Measurements from ENCODE around the gene PXMP2.

Gene PXMP2

DNA sequence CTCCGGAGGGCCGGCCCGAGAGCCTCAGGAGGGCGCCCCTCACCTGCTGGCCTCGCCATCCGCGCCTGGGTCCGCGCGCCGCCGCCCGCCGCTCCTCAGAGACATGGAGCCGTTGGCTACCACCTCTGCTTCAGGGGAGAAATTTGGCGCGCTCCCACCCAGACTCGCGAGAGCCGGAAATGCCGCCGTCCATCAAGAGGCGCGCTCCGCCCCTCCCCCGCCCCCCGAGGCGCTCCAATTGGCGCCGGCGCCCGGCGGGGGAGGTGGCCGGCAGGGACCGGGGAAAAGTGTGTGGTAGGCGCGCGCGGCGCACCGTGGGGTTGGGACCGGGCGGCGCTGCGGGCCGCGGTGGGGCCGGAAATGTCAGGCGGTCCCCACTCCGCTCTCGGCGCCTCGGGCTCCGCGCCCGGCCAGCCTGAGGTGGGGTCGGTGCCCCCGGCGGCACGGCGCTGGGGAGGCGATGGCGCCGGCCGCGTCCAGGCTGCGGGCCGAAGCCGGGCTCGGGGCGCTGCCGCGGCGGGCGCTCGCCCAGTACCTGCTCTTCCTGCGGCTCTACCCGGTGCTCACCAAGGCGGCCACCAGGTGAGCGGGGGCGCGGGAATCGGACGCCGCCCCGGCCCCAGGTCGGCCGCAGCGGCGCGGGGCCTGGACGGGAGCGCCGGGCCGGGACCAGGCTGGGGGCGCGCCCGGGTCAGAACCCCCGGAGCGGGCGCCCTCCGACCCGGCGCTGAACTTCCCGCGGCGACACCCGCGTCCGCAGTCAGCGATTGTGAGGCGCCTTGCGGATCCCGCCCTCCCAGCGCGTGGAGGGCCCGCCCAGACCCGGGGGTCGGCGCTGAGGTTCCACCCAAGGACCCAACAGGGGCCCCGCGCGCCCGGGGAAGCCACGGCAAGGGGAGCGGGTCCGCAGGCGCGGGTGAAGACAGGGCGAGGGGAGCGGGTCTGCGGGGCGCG is at the start of gene PXMP2, which contains the start of gene POLE:
Gene PXMP2 (plus strand): TSS at position 377 of the 954 bp plus-strand sequence. CDS start 84 bp downstream, at position 461.
Gene POLE (minus strand): TSS at position 132 of the 954 bp plus-strand sequence. CDS start 27 bp downstream, at position 105.
- in situ Hi-C loops (cut with MboI; ENCODE audit: low sequenced_read_pairs), result no loop called here

DNA sequence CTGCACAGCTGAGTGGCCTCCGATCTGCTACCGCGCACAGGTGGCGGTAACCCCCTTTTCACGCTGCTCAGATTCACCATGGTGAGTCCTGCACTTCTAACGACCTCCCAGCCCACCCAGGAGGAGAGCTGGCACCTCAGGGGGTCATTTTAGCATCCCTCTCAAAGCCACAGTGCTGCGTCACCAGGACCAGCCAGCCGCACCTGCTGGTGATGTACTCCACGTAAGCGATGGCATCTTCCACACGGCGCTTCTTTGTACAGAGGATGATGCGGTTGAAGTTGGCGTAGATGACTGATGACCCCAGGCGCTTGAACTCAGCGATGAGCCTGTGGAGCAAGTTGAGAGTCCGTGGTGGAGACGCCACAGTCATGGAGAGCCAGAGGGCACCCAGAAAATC is 49.6 kb upstream of the PXMP2 start:
- in situ Hi-C loops (cut with MboI; ENCODE audit: low sequenced_read_pairs), result no loop called here

DNA sequence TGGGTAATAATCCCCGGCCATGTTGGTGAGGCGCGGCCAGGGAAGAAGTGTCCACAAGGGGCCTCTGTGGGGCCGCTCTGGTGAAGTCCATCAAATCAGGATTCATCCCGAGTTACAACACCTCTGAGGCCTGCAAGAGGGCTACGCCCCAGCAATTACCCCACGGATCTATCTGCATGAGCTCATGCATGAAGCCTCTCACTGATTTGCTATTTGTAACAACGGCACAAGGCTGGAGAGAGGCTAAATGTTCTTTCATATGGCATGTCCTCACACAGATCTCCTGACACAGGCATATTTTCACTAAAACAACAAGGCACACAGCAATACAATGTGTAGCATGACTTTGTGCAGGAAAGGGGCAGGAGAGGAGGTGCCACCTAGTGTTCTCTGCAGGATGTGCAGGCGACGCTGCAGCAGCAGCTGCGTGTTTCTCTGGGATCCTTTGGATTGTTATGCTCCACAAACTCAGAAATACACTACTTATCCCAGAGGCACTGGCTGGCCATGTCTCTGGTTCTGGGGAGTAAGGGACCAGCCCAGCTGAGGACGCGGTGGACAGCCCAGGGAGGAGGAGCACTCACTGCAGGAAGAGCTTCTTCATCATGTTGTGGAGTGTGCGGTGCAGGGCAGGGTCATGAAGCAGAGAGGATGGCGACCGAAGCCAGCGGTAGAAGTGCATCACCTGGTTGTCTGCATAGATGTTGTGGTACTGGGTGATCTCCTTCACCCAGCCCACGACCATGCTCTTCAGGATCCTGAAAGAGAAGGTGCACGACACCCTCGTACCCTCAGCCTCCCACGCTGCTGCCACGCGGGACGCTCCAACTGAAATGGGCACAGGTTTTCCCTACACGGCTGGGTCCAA is 48.6 kb upstream of the PXMP2 start:
- in situ Hi-C loops (cut with MboI; ENCODE audit: low sequenced_read_pairs), result no loop called here

DNA sequence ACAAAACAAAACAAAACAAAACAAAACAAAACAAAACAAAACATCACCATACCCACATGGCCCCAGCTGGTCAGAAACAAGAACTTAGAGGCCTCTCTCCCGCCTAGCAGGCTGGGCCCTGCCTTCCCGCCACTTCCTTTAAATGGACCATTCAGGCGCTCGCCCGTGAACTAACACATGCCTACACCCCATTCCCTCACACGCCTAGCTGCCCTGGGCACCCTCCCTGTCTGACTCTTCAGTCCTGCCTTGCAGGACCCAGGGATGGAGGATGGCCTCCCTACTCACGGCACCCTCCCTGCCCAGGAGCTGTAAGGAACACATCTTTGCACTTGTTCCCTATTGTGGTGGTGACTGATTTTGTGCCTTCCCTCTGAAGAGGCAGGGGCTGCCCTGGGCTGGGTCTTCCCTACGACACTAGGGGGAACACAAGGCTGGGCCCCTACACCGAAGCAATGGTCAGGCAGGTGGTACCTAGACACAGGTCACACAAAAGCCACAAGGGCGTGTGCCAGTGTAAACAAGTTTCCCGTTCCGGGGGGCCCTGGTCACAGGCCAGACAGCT is 47.3 kb upstream of the PXMP2 start:
- in situ Hi-C loops (cut with MboI; ENCODE audit: low sequenced_read_pairs), result no loop called here

DNA sequence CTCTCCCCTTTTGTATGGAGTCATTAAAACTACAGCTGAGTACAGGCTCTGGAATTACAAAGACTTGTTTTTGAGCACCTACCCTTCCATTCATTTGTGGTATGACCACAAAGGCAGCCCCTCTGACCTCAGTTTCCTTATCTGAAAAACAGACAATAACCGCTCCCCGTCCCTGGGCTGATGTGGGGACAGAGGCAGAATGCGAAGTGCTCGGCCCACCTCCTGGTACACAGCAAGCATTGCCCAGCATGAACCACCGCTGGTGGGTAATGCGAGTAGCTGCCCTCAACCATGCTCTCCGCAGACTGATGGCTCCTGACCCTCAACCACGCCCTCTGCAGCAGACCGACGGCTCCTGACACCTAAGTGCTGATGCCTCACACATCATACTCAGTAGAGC is 46.5 kb upstream of the PXMP2 start:
- in situ Hi-C loops (cut with MboI; ENCODE audit: low sequenced_read_pairs), result no loop called here

DNA sequence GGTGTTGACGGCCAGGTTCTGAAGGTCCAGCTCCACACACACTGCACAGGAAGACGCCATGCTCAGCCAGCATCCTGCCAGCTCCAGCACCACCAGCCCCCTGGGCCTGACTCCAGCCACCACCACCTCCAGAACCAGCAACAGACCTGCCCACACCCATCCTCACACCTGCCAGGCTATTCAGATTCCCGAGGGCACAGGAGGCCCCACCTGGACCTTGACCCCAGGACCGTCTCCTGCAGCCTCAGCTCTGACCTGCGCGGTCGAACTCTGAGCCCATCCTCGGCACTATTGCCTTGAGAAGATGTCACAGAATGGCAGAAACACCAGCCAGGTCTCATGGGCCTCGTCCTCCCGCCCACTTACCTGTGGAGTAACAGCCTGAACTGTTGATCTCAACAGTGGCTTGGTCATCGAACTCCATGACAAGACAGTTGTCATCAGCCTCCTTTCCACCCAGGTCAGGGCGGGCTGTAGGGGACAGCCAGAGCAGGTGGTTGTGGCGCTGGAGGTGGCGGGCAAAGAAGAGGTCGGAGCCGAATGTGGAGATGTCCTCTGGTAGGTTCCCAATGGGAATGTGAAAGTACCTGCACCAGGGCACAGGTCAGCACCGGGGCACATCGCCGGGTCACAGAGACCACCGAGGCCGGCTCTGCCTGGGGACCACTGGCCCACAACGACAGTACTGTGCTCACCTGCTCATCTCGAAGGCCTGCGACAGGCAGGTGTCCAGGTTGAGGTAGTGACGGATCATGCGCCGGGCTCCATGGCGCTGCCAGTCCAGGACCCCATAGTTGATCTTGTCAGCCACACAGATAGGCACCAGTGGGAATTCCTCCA is 45.4 kb upstream of the PXMP2 start:
- in situ Hi-C loops (cut with MboI; ENCODE audit: low sequenced_read_pairs), result no loop called here

DNA sequence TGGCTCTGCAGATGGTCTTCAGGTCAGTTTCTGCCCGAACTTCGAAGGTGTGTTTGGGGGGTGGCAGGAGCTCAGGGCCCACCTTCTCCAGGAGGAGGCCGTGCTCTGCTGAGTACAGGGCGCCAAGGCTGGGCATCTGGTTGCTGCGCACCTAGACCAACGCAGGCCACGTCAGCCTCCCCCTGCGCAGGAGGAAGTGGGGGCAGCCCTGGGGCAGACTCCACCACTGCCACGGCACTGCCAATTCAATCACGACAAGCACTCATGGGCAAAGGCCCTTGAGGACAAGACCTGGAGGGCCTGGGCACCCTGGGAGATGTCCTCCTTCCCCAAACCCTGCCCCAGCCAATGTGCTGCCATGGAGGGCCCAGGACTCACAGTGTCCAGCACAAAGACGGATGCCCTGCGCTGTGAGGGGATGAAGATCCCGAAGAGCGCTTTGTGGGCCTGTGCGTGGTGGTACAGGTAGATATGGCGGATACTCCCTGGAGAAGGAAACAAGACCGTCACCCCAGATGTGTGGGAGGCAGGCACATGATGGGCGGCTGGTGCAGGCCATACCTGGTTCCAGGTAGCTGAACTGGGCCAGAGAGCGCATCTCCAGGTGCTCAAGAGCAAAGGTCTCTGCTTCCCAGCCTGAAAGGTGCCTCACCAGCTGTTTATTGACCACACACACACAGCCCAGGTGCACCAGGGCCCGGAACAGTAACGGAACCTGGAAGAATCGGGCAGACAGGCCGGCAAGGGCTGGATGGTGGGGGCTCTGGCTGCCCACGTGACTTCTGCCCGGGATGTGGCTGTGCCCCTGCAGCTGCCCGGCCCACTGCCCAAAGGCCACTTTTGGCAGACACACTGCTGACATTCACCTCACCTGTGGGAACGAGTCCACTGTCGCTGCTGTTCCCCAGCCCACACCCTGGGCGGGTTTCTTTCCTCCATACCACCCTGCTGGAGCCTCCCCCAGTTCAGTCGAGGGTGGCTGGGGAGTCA is 44.2 kb upstream of the PXMP2 start:
- in situ Hi-C loops (cut with MboI; ENCODE audit: low sequenced_read_pairs), result no loop called here

DNA sequence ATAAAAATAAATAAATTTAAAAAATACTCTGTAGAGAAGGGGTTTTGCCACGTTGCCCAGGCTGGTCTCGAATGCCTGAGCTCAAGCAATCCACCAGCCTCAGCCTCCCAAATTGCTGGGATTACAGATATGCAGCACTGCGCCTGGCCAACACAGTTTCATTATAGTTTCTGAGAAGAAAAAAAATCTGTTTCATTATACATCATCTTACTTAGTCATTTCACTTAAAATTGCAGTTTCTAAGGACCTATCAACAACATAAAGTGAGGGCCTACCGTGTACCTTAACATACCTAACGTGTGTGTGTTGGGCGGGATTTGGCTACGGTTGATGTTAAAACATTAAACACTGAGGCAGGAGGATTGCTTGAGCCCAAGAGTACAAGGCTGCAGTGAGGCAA is 40.5 kb upstream of the PXMP2 start:
- in situ Hi-C loops (cut with MboI; ENCODE audit: low sequenced_read_pairs), result no loop called here

DNA sequence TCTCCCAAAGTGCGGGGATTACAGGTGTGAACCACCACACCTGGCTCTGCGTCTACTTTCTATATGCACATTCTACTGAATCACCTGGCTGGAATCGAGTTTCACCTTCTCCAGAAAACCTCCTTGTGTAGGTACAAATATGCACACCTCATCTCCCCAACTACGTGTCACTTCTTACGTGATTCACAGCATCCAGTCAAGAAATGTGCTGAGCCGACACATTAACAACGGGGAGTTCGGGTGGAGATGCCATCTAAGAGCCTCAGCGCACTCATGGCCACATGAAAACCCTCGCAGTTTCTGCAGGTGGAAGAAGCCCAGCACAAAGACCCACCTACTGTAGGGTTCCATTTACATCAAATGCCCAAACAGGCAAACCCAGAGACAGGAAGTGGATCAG is 39.5 kb upstream of the PXMP2 start:
- in situ Hi-C loops (cut with MboI; ENCODE audit: low sequenced_read_pairs), result no loop called here

DNA sequence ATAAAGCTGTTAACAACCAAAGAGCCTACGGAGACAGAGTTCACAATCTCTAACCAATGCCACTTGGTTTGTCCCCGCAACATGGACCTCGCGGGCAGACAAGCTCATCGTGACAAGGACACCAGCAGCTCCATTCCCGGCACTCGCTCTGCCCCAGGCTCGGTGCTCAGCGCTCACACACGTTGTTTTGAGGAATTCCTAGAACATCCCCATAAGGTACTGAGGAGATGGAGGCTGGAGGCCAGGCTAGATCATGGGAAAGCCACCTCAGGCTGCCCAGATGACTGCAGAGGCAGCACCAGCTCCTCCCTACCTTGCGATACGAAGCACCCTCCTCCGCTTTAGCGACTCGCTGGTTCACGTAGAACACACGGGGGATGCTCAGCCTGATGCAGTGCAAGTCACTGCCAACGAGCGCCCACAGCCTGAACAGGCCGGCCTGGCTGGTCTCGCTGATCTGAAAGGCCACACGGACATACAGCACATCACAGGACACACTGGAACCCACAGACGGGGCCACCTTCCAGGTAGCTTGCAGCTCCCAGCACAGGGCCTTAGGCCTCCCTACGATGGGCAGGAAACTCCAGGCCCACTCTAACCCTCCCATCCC is 38.7 kb upstream of the PXMP2 start:
- in situ Hi-C loops (cut with MboI; ENCODE audit: low sequenced_read_pairs), result no loop called here

DNA sequence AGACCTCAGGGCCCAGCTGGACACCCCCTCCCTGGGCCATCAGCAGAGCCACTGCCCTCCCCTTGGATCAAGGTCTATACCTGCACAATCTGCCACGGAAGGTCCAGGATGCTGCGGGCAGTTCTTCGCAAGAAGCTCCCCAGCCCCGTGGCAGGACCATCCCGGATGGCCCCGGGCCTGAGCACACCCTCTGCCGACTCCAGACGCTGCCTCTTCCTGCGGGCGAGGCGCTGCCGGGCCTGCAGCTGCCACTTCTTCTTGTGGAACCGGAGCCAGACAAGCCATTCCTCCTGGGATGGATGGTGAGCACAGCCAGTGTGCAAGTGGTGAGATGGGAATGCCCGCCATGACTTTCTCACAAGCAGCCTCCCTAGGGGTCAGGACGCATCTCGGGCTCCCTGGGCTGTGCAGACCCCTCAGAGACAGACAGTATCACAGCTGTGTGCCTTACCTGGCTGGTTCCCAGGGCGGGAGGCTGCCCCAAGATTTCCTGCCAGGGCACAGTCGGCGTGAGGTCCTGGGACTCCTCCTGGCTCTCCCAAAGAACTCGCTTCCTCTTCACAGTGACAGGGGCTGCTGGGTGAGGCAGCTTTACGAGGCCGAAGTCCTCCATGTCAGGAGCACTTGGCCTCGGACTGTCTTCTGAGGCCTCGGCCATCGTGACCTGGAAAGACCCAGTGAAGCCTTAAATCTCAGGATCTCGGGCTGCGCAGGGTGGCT is 38.0 kb upstream of the PXMP2 start:
- in situ Hi-C loops (cut with MboI; ENCODE audit: low sequenced_read_pairs), result no loop called here

DNA sequence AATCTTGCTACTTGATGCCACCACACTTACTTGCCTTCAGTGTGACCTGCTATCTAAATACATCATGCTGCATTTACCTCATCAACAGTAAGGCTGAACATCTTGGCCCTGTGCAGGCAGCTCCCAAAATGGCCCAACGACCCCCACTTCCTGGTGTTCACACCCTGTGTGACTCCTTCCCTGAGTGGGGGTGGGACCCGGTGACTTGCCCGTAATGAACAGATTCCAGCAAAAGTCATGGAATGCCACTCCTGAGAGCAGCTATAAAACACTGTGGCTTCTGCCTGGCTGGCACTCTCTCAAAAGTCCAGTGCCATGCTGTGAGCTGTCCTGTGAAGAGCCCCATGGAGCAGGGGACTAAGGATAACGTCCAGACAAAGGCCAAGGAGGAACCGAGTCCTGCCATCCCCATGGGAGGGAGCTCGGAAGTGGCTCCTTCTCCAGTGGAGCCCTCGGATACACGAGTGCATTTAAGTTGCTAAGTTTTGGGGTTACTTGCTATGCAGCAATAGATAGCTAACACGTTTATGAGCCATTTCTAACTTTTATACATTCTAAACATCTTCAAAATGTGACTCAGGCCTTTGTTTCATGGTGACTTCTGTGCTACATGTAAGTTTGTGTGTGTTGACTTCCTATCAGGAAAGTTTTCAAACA is 35.8 kb upstream of the PXMP2 start:
- in situ Hi-C loops (cut with MboI; ENCODE audit: low sequenced_read_pairs), result no loop called here

DNA sequence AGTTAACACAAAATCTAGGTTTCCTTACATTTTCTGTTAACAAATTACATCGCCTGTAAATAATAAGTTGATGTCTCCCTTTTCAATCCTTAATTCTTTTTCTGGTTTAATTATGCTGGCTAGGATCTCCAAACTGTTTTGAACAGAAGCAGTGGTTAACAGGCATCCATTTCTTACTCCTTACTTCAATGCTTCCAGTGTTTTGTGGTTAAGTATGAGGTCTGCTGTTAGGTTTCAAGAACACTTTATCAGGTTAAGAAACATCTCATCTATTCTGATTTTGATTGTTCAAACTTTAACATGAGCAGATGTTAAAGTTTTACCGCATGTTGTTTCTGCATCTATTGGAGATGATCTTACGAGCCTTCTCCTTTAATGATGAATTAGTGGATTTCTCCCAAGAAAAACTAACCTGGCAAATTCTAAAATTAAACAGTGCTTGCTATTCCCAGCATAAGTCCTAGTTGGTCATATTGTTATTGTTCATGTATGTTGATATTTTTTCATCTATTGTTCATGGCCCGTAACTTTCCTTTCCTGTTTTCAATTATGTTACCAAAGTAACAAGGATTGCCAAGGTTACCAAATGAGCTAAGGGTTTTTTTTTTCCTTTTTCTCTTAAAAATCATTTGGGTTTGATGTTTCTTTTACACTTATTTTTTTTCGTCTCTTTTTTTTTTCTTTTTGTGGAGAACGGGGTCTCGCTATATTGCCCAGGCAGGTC is 33.7 kb upstream of the PXMP2 start:
- in situ Hi-C loops (cut with MboI; ENCODE audit: low sequenced_read_pairs), result no loop called here

DNA sequence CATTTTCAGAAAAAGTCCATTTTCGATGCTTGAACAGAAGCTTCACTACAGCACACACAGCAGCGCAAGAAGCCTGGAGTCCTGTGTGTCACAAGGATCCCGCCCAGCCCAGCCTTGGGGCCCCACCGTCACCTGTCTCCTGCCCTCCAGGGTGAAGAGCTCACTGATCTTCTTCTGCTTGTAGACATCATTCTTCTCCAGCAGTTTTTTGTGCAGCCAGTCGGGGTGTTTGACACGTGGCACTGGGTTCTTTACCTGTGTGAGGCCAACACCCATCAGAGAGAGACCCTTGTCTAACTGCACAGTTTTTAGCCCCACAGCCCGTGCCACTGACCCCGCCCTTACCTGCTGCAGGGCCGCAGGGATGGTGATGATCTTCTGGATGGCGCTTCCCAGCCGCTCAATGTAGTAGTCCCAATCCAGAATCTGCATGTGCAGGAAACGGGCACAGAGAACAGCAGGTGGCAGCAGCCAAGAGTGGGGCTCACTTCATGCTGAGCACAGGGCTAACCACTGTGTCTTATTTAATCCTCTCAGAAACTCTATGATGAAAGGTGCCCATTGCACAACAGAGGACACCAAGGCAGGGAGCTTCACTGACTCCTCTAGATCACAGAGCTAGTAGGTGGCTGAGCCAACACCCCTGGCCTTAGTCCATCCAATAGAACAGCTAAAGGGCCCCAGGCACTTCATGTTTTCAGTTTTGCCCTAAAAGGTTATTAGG is 30.2 kb upstream of the PXMP2 start:
- in situ Hi-C loops (cut with MboI; ENCODE audit: low sequenced_read_pairs), result no loop called here

DNA sequence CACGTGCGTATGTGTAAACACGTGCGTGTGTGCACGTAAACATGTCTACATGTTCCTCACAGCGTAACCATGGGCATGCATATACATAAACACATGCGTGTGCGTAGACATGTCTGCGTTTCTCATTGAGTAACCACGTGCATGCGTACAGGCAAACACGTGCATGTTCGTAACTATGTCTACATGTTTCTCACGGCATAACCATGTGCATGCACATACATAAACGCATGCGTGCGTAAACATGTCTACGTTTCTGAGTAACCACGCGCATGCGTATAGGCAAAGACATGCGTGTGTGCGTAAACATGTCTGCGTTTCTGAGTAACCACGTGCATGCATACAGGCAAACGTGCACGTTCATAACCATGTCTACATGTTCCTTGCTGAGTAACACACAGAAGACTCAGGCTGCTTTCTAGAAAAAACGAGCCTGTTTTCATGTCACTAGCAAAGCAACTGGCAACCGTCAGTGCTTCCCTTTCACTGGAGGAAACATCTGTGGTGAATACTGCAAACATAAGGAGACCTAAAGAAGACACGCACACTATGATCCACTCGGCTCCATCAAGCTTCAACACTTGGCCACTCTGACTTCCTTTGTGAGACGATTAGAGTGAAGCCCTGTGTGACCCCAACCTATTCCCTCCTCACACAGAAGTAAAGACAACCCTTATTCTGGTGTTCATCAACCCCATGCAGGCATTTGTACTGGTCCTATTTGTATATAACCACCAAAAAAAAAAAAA is 29.1 kb upstream of the PXMP2 start:
- in situ Hi-C loops (cut with MboI; ENCODE audit: low sequenced_read_pairs), result no loop called here

DNA sequence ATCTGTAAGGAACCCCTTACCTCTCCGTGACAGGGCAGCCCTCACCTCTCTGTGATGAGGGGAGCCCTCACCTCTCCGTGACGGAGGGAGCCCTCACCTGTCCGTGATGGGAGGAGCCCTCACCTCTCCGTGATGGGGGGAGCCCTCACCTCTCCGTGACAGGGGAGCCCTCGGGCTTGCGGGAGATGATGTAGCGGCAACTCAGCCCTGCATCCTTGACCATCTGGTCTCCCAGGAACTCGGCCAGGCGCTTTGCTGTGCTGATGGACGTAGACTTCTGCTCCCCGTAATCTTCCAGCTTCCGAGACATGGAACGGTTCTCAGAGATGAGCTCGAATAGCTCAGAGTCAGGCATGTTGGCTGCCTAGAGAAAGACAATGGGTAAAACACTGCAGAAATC is 28.2 kb upstream of the PXMP2 start:
- in situ Hi-C loops (cut with MboI; ENCODE audit: low sequenced_read_pairs), result no loop called here

Measured in HL-60/S4 treated with retinoic acid at 250 ng/mL for 4 days and 3 days (cell line).